Right lung (tissue), 10 donors: ENCODE data around the gene FREM3. TPM values are rescaled to one million over a fixed set of nuclear protein-coding genes. Genes with fewer than 3 reads are reported as not detected.
A peak's percentile ranks its signal among the peaks of the same experiment; 100 is the strongest.
"Not testable (repeated sequence)": the region's sequence is repeated elsewhere in the genome, so short reads cannot be mapped to it uniquely, and the experiment has no call there.

ENCODE experiments used
- DNase-seq, 2 donors: peaks; one replicate each; pipeline ENCODE4 v3.0.0-alpha.2; 2013
- long read RNA-seq, 8 donors: transcript quantifications; one replicate each; lab custom pipeline, GENCODE V29; 2026
- polyA plus RNA-seq, 5 donors: library from polyadenylated mRNA; unstranded; fragments of 120-200 nt; gene quantifications; one replicate each; pipeline versions ENCODE4 v1.2.1 to v1.2.3, GENCODE V29; 2013; ENCODE audit warnings: inconsistent platforms in 1 of 5, low replicate concordance in 1 of 5; ENCODE audit not compliant: insufficient read length in 5 of 5, insufficient read depth in 1 of 5

The FREM3 gene
- polyA plus RNA-seq: 10 to 100 TPM in 2 of 5 donors, 1 to 10 TPM in 3; 6.0 to 15.8 (median 9.6) TPM
- long read RNA-seq, donor 1, full-length matches to known transcripts: 1 of 1 reads
- long read RNA-seq, donor 1, partial matches to known transcripts: 0 of 1 reads
- long read RNA-seq, donor 1, other reads (novel, unspliced or antisense): 0 of 1 reads
- long read RNA-seq, donor 2: 0 reads
- long read RNA-seq, donor 3, full-length matches to known transcripts: 2 of 2 reads
- long read RNA-seq, donor 3, partial matches to known transcripts: 0 of 2 reads
- long read RNA-seq, donor 3, other reads (novel, unspliced or antisense): 0 of 2 reads
- long read RNA-seq, donor 4, full-length matches to known transcripts: 1 of 1 reads
- long read RNA-seq, donor 4, partial matches to known transcripts: 0 of 1 reads
- long read RNA-seq, donor 4, other reads (novel, unspliced or antisense): 0 of 1 reads
- long read RNA-seq, donor 5, full-length matches to known transcripts: 1 of 1 reads
- long read RNA-seq, donor 5, partial matches to known transcripts: 0 of 1 reads
- long read RNA-seq, donor 5, other reads (novel, unspliced or antisense): 0 of 1 reads
- long read RNA-seq, donor 6: 0 reads
- long read RNA-seq, donor 7, full-length matches to known transcripts: 1 of 15 reads
- long read RNA-seq, donor 7, partial matches to known transcripts: 14 of 15 reads
- long read RNA-seq, donor 7, other reads (novel, unspliced or antisense): 0 of 15 reads
- long read RNA-seq, donor 8: 0 reads

GRCh38 chr4:143700416-143701352, at the start of gene FREM3:
TSS of gene FREM3 (minus strand) at chr4:143700675. CDS start at chr4:143700675, 0 bp downstream.
- peak; percentile 13 to 16 for DNase-seq

GRCh38 chr4:143745874-143746273, 45.4 kb upstream of the FREM3 start:
- DNase-seq: no peak

- no peak for DNase-seq
Observed at GRCh38 chr4:143743591-143743990, 43.1 kb upstream of the FREM3 start.

- no peak for DNase-seq
Observed at GRCh38 chr4:143742834-143743233, 42.4 kb upstream of the FREM3 start.

- no peak for DNase-seq
Observed at GRCh38 chr4:143736861-143737260, 36.4 kb upstream of the FREM3 start.

- not testable (repeated sequence) for DNase-seq
Observed at GRCh38 chr4:143736061-143736460, 35.6 kb upstream of the FREM3 start.

- DNase-seq: no peak
Observed at GRCh38 chr4:143728166-143728565, 27.7 kb upstream of the FREM3 start.

- DNase-seq: no peak
Observed at GRCh38 chr4:143726714-143727113, 26.2 kb upstream of the FREM3 start.

GRCh38 chr4:143721317-143721716, 20.8 kb upstream of the FREM3 start:
- DNase-seq: no peak

- DNase-seq: not testable (repeated sequence)
Observed at GRCh38 chr4:143718748-143719147, 18.3 kb upstream of the FREM3 start.

- DNase-seq: no peak
Observed at GRCh38 chr4:143713955-143714625, 13.6 kb upstream of the FREM3 start.

- no peak for DNase-seq
Observed at GRCh38 chr4:143713553-143713952, 13.1 kb upstream of the FREM3 start.

GRCh38 chr4:143712155-143712550, 11.7 kb upstream of the FREM3 start:
- DNase-seq: no peak

GRCh38 chr4:143711543-143712154, 11.2 kb upstream of the FREM3 start:
- DNase-seq: no peak

- no peak for DNase-seq
Observed at GRCh38 chr4:143701365-143701764, 890 bp upstream of the FREM3 start.

GRCh38 chr4:143700046-143700415, 444 bp downstream of the FREM3 start:
- DNase-seq: peak; percentile 39 to 48

GRCh38 chr4:143699331-143700045, 987 bp downstream of the FREM3 start:
- no peak for DNase-seq

- DNase-seq: no peak
Observed at GRCh38 chr4:143693856-143694255, 6.6 kb downstream of the FREM3 start.

GRCh38 chr4:143692241-143692640, 8.2 kb downstream of the FREM3 start:
- DNase-seq: no peak

GRCh38 chr4:143679434-143679833, 21.0 kb downstream of the FREM3 start:
- DNase-seq: no peak
